Activated B cell treated with CpG ODN at 0.5 μM for 24 hours (primary cell): ENCODE measurements around the gene CYB5A. TPM values are rescaled to one million over a fixed set of nuclear protein-coding genes. Genes with fewer than 3 reads are reported as not detected.
"Not testable (repeated sequence)": the region's sequence is repeated elsewhere in the genome, so short reads cannot be mapped to it uniquely, and the experiment has no call there.

Experiments used
- ATAC-seq: fragments of 200-7000 bp; cut with Tn5 transposase; one replicate; pipeline ENCODE4 v1.10.0; 2021; ENCODE audit warnings: low read depth, mild to moderate bottlenecking, moderate library complexity
- CTCF ChIA-PET: fragments of 350-600 bp; sonication (Branson Sonifier 250); formaldehyde crosslinking; loops from one replicate; lab custom pipeline; 2021; ENCODE audit warnings: antibody characterized with exemption; lab: Charles Lee
- POLR2A ChIA-PET: fragments of 350-600 bp; sonication (Branson Sonifier 250); formaldehyde crosslinking; loops from one replicate; lab custom pipeline; 2021; ENCODE audit warnings: antibody characterized with exemption; lab: Charles Lee
- DNase-seq: peaks from one replicate; pipeline ENCODE4 v3.0.0; 2022
- H3K27ac Mint-ChIP-seq: one replicate; pipeline ENCODE4 v1.8.0; 2020; ENCODE audit warnings: mixed read lengths
- H3K27me3 Mint-ChIP-seq: one replicate; pipeline ENCODE4 v1.8.0; 2021; ENCODE audit warnings: mixed read lengths
- H3K36me3 Mint-ChIP-seq: one replicate; pipeline ENCODE4 v1.8.0; 2021; ENCODE audit warnings: low read depth, mixed read lengths
- H3K4me1 Mint-ChIP-seq: one replicate; pipeline ENCODE4 v1.8.0; 2021; ENCODE audit warnings: mixed read lengths
- H3K4me3 Mint-ChIP-seq: one replicate; pipeline ENCODE4 v1.8.0; 2020; ENCODE audit warnings: mild to moderate bottlenecking, mixed read lengths
- H3K9me3 Mint-ChIP-seq: one replicate; pipeline ENCODE4 v1.8.0; 2020; ENCODE audit warnings: mixed read lengths
- CTCF ChIP-seq: fragments of 200-600 bp; IDR thresholded peaks from one replicate; pipeline ENCODE4 v1.8.0; 2022; ENCODE audit warnings: antibody characterized with exemption, mild to moderate bottlenecking
- intact Hi-C: fragments of 100-400 bp; cut with micrococcal nuclease; formaldehyde crosslinking; loops from one replicate; pipeline ENCODE4 v1.15.1; 2024
- total RNA-seq: library from RNA; stranded (reverse); gene quantifications from 2 replicates; pipeline ENCODE4 v1.2.3, GENCODE V29; 2022

Gene CYB5A
- total RNA-seq, 1 donor from 2014 or later = 47.2 TPM

- no peak for DNase-seq
- CTCF ChIA-PET = interaction anchor here (1.0 kb wide), 1 partner anchor 139 kb away, joined by 3 read pairs; no protein-coding TSS in a partner anchor
- H3K4me3 Mint-ChIP-seq = peak overlapping the region; percentile 52
- no peak for TF ChIP-seq CTCF
- POLR2A ChIA-PET = interaction anchor here (1.0 to 1.8 kb wide), 3 partner anchors 43 to 162 kb away, joined by 4 to 5 read pairs (median 4); partner anchors contain the start of genes CNDP2 and CYB5A
- intact Hi-C loops = loop anchor here (1.0 to 2.0 kb wide), 3 partner anchors 42 to 188 kb away; partner anchors contain the start of gene FBXO15
- peaks cover 2% of the 10 kb centered on the region for H3K9me3 Mint-ChIP-seq
- H3K4me1 Mint-ChIP-seq = peaks cover 44% of the 10 kb centered on the region
- peak overlapping the region; percentile 88 for H3K27ac Mint-ChIP-seq
- no peaks in the 10 kb centered on the region for H3K36me3 Mint-ChIP-seq
- H3K27me3 Mint-ChIP-seq = no peaks in the 10 kb centered on the region
- ATAC-seq = peak; percentile 83
Observed at GRCh38 chr18:74334242-74334893, 42.6 kb upstream of the CYB5A start.

GRCh38 chr18:74333091-74333490 is 41.3 kb upstream of the CYB5A start:
- POLR2A ChIA-PET = no interaction called here
- peaks cover 40% of the 10 kb centered on the region for H3K4me1 Mint-ChIP-seq
- H3K27me3 Mint-ChIP-seq = no peaks in the 10 kb centered on the region
- intact Hi-C loops = no loop called here
- H3K36me3 Mint-ChIP-seq = no peaks in the 10 kb centered on the region
- H3K4me3 Mint-ChIP-seq = no peak overlapping the region
- CTCF ChIA-PET = no interaction called here
- DNase-seq (no peak), ATAC-seq (no peak)
- H3K9me3 Mint-ChIP-seq = peaks cover 2% of the 10 kb centered on the region
- peak overlapping the region; percentile 54 for H3K27ac Mint-ChIP-seq
- TF ChIP-seq CTCF = no peak

GRCh38 chr18:74331404-74331803 is 39.6 kb upstream of the CYB5A start:
- intact Hi-C loops = no loop called here
- Mint-ChIP-seq H3K4me3 (no peak overlapping the region), H3K36me3 (no peaks in the 10 kb centered on the region), H3K27ac (no peak overlapping the region), H3K9me3 (peaks cover 2% of the 10 kb centered on the region), H3K27me3 (no peaks in the 10 kb centered on the region), H3K4me1 (peaks cover 35% of the 10 kb centered on the region)
- DNase-seq (no peak), ATAC-seq (peak; percentile 21)
- no peak for TF ChIP-seq CTCF
- POLR2A ChIA-PET = no interaction called here
- CTCF ChIA-PET = no interaction called here

GRCh38 chr18:74329688-74330205 is 38.0 kb upstream of the CYB5A start:
- Mint-ChIP-seq H3K4me3 (no peak overlapping the region), H3K27me3 (peaks cover 2% of the 10 kb centered on the region), H3K36me3 (no peaks in the 10 kb centered on the region), H3K9me3 (peaks cover 2% of the 10 kb centered on the region), H3K27ac (no peak overlapping the region), H3K4me1 (peaks cover 30% of the 10 kb centered on the region)
- ChIA-PET CTCF (interaction anchor here (2.3 kb wide), 1 partner anchor 13 kb away, joined by 10 read pairs; no protein-coding TSS in a partner anchor), POLR2A (no interaction called here)
- DNase-seq = no peak
- no peak for ATAC-seq
- no peak for TF ChIP-seq CTCF
- intact Hi-C loops = no loop called here

GRCh38 chr18:74328206-74328605 is 36.4 kb upstream of the CYB5A start:
- Mint-ChIP-seq H3K27me3 (peaks cover 3% of the 10 kb centered on the region), H3K27ac (no peak overlapping the region), H3K4me3 (no peak overlapping the region), H3K4me1 (peaks cover 15% of the 10 kb centered on the region), H3K36me3 (no peaks in the 10 kb centered on the region), H3K9me3 (peaks cover 2% of the 10 kb centered on the region)
- no peak for TF ChIP-seq CTCF
- intact Hi-C loops = no loop called here
- DNase-seq = no peak
- ChIA-PET CTCF (interaction anchor here (2.3 kb wide), 1 partner anchor 14 kb away, joined by 10 read pairs; no protein-coding TSS in a partner anchor), POLR2A (no interaction called here)
- ATAC-seq = no peak

- H3K36me3 Mint-ChIP-seq, H3K4me3 Mint-ChIP-seq, POLR2A ChIA-PET, H3K9me3 Mint-ChIP-seq, DNase-seq, H3K4me1 Mint-ChIP-seq, H3K27ac Mint-ChIP-seq, H3K27me3 Mint-ChIP-seq, ATAC-seq, intact Hi-C loops: not testable (repeated sequence)
- CTCF ChIA-PET = interaction anchor here (0.7 kb wide), 1 partner anchor 15 kb away, joined by 3 read pairs; no protein-coding TSS in a partner anchor
Observed at GRCh38 chr18:74326791-74327190, 35.0 kb upstream of the CYB5A start.
